GM21529 (cell line): ENCODE measurements around the gene TREX2.

ENCODE experiments used
- ATAC-seq: cut with Tn5 transposase; IDR thresholded peaks from one replicate; pipeline ENCODE4 v1.9.1; 2021; ENCODE audit not compliant: unreplicated experiment

TREX2 gene

GRCh38 chrX:153445856-153446635 lies at the start of gene TREX2:
Gene TREX2, minus strand, starts transcription at chrX:153446056. Its CDS starts 626 bp downstream, at chrX:153445430.
- no peak for ATAC-seq

- no peak for ATAC-seq
Observed at GRCh38 chrX:153495362-153495751, 49.5 kb upstream of the TREX2 start.

GRCh38 chrX:153494541-153495361 lies 48.9 kb upstream of the TREX2 start, which contains the start of gene BGN:
Gene BGN, plus strand, starts transcription at chrX:153494980. Its CDS starts 9,652 bp downstream, at chrX:153504632.
- no peak for ATAC-seq

GRCh38 chrX:153494061-153494460 lies 48.2 kb upstream of the TREX2 start:
- no peak for ATAC-seq

GRCh38 chrX:153493085-153493484 lies 47.2 kb upstream of the TREX2 start:
- no peak for ATAC-seq

GRCh38 chrX:153492543-153492942 lies 46.7 kb upstream of the TREX2 start:
- no peak for ATAC-seq

- ATAC-seq, result no peak
Observed at GRCh38 chrX:153491918-153492317, 46.1 kb upstream of the TREX2 start.

- ATAC-seq, result no peak
Observed at GRCh38 chrX:153491351-153491914, 45.6 kb upstream of the TREX2 start.

- no peak for ATAC-seq
Observed at GRCh38 chrX:153490217-153490930, 44.5 kb upstream of the TREX2 start.

GRCh38 chrX:153488231-153488914 lies 42.5 kb upstream of the TREX2 start:
- no peak for ATAC-seq

- ATAC-seq, result no peak
Observed at GRCh38 chrX:153487590-153488071, 41.8 kb upstream of the TREX2 start.

GRCh38 chrX:153486171-153486570 lies 40.3 kb upstream of the TREX2 start:
- ATAC-seq, result no peak

- no peak for ATAC-seq
Observed at GRCh38 chrX:153485396-153486080, 39.7 kb upstream of the TREX2 start.

- ATAC-seq, result no peak
Observed at GRCh38 chrX:153482376-153483015, 36.6 kb upstream of the TREX2 start.

- no peak for ATAC-seq
Observed at GRCh38 chrX:153481043-153481442, 35.2 kb upstream of the TREX2 start.

- ATAC-seq, result no peak
Observed at GRCh38 chrX:153478746-153479145, 32.9 kb upstream of the TREX2 start.

GRCh38 chrX:153477901-153478300 lies 32.0 kb upstream of the TREX2 start:
- no peak for ATAC-seq

- ATAC-seq, result no peak
Observed at GRCh38 chrX:153477364-153477857, 31.6 kb upstream of the TREX2 start.
